B cell (primary cell): ENCODE data around the gene PRPS1. TPM values are rescaled to one million over a fixed set of nuclear protein-coding genes. Genes with fewer than 3 reads are reported as not detected.

ENCODE experiments used
- ATAC-seq: fragments of 200-7000 bp; cut with Tn5 transposase; one replicate; pipeline ENCODE4 v1.10.0; 2021; ENCODE audit warnings: low read depth, mild to moderate bottlenecking, moderate number of reproducible peaks, moderate library complexity
- CTCF ChIA-PET: fragments of 350-600 bp; sonication (Branson Sonifier 250); formaldehyde crosslinking; loops from one replicate; lab custom pipeline; 2021; ENCODE audit warnings: antibody characterized with exemption, inconsistent platforms; lab: Charles Lee
- POLR2A ChIA-PET: fragments of 350-600 bp; sonication (Branson Sonifier 250); formaldehyde crosslinking; loops from one replicate; lab custom pipeline; 2021; ENCODE audit warnings: antibody characterized with exemption; lab: Charles Lee
- DNase-seq: peaks from one replicate; pipeline ENCODE4 v3.0.0; 2013
- H2AFZ ChIP-seq: 2 replicates; pipeline ENCODE4 v1.6.1; 2012; ENCODE audit warnings: mild to moderate bottlenecking, low read depth, low read length; ENCODE audit not compliant: insufficient read depth, poor library complexity, severe bottlenecking
- H3K27ac ChIP-seq, 2 donors: 1 replicate in 1 of 2; 2 replicates in 1 of 2; pipeline ENCODE4 v1.5.1; 2012 to 2013; ENCODE audit warnings: low read length in 2 of 2, mild to moderate bottlenecking in 2 of 2, moderate library complexity in 1 of 2
- H3K27me3 ChIP-seq, 4 experiments: fragments of 200-600 bp in 1 of 4; sonication (generic) in 1 of 4; replicated peaks in 1 of 4; 1 replicate in 2 of 4; 2 replicates in 2 of 4; pipeline versions ENCODE4 v1.6.1 to v1.7.0; 2013 to 2016; ENCODE audit warnings: low read length in 3 of 4, mild to moderate bottlenecking in 2 of 4, mixed read lengths in 1 of 4, moderate library complexity in 1 of 4; ENCODE audit not compliant: insufficient read depth in 4 of 4, control insufficient read depth in 3 of 4; ENCODE audit errors: control extremely low read depth in 1 of 4
- H3K36me3 ChIP-seq, 2 experiments: replicated peaks in 1 of 2; 1 replicate in 1 of 2; 2 replicates in 1 of 2; pipeline versions ENCODE4 v1.6.1 to v1.7.1; 2013; ENCODE audit warnings: low read length in 1 of 2; ENCODE audit not compliant: insufficient read depth in 2 of 2, control insufficient read depth in 1 of 2; ENCODE audit errors: control extremely low read depth in 1 of 2, extremely low read depth in 1 of 2
- H3K4me1 ChIP-seq, 2 donors: fragments of 200-600 bp in 1 of 2; sonication (generic) in 1 of 2; 1 replicate in 1 of 2; 2 replicates in 1 of 2; pipeline versions ENCODE4 v1.5.1 to v1.6.1; 2013 to 2017; ENCODE audit warnings: low read length in 2 of 2; ENCODE audit not compliant: control insufficient read depth in 2 of 2, insufficient read depth in 2 of 2
- H3K4me2 ChIP-seq: replicated peaks from 2 replicates; pipeline ENCODE3; 2012; ENCODE audit warnings: mild to moderate bottlenecking, low read depth, low read length; ENCODE audit not compliant: poor library complexity, severe bottlenecking
- H3K4me3 ChIP-seq, 5 experiments: fragments of 200-600 bp in 1 of 5; sonication (generic) in 1 of 5; 1 replicate in 3 of 5; 2 replicates in 2 of 5; pipeline versions ENCODE4 v1.5.1 to v1.7.0; 2011 to 2016; ENCODE audit warnings: low read length in 4 of 5, mild to moderate bottlenecking in 4 of 5, low read depth in 2 of 5, control low read depth in 1 of 5, moderate library complexity in 1 of 5; ENCODE audit not compliant: insufficient read depth in 1 of 5; ENCODE audit errors: control extremely low read depth in 1 of 5, extremely low read depth in 1 of 5
- H3K79me2 ChIP-seq: fragments of 200-600 bp; sonication (generic); one replicate; pipeline ENCODE4 v1.6.0; 2016; ENCODE audit warnings: low read length; ENCODE audit not compliant: control insufficient read depth, insufficient read depth
- H3K9ac ChIP-seq: fragments of 200-600 bp; sonication (generic); 2 replicates; pipeline ENCODE4 v1.6.1; 2017; ENCODE audit warnings: mild to moderate bottlenecking, low read length, moderate library complexity
- H3K9me3 ChIP-seq, 3 donors: one replicate each; pipeline versions ENCODE4 v1.6.1 to v1.7.1; 2013; ENCODE audit warnings: low read length in 2 of 3; ENCODE audit not compliant: control insufficient read depth in 2 of 3, insufficient read depth in 1 of 3; ENCODE audit errors: control extremely low read depth in 1 of 3
- H4K20me1 ChIP-seq: 2 replicates; pipeline ENCODE4 v1.6.0; 2012; ENCODE audit warnings: mild to moderate bottlenecking, low read length; ENCODE audit not compliant: insufficient read depth, control insufficient read depth, poor library complexity, severe bottlenecking
- H3K27ac Mint-ChIP-seq: one replicate; pipeline ENCODE4 v1.8.0; 2021; ENCODE audit warnings: mixed read lengths
- H3K27me3 Mint-ChIP-seq: one replicate; pipeline ENCODE4 v1.8.0; 2021; ENCODE audit warnings: mixed read lengths
- H3K4me1 Mint-ChIP-seq: one replicate; pipeline ENCODE4 v1.8.0; 2021; ENCODE audit warnings: mixed read lengths
- H3K4me3 Mint-ChIP-seq: one replicate; pipeline ENCODE4 v1.8.0; 2021; ENCODE audit warnings: mixed read lengths
- H3K9me3 Mint-ChIP-seq: one replicate; pipeline ENCODE4 v1.8.0; 2022; ENCODE audit warnings: mixed read lengths; ENCODE audit not compliant: insufficient read depth
- EZH2 ChIP-seq: IDR thresholded peaks from 2 replicates; pipeline ENCODE4 v1.6.1; 2012; ENCODE audit warnings: borderline replicate concordance, low read depth, mild to moderate bottlenecking, moderate library complexity, low read length; ENCODE audit not compliant: insufficient read depth, poor library complexity, severe bottlenecking
- WGBS: methylation state at CpG from one replicate; pipeline ENCODE4 v1.1.5; 2013; ENCODE audit warnings: missing lambda C conversion rate; ENCODE audit not compliant: insufficient coverage; 5-methylcytosine and 5-hydroxymethylcytosine counted together
- intact Hi-C: fragments of 100-400 bp; cut with micrococcal nuclease; formaldehyde crosslinking; loops from one replicate; pipeline ENCODE4 v1.10.0; 2022
- polyA plus RNA-seq: library from polyadenylated mRNA; depleted of rRNA; stranded (reverse); fragments of >200 nt; gene quantifications from 2 replicates; pipeline ENCODE4 v1.2.3, GENCODE V29; 2012
- total RNA-seq, 2 donors: library from RNA; stranded (reverse); fragments of 120-200 nt in 1 of 2; gene quantifications; 1 replicate in 1 of 2; 2 replicates in 1 of 2; pipeline versions ENCODE4 v1.2.3 to v1.2.4, GENCODE V29; 2013 to 2022
- TF ChIP-seq, protein P1 (sequence below): fragments of 200-600 bp; IDR thresholded peaks from one replicate; pipeline ENCODE4 v1.8.0; 2022; ENCODE audit warnings: antibody characterized with exemption, mild to moderate bottlenecking

The PRPS1 gene
- total and polyA plus RNA-seq, 2 donors (not counting 1 experiment from before 2014, with no cell fraction given), result 42.2 to 52.1 TPM

DNA sequence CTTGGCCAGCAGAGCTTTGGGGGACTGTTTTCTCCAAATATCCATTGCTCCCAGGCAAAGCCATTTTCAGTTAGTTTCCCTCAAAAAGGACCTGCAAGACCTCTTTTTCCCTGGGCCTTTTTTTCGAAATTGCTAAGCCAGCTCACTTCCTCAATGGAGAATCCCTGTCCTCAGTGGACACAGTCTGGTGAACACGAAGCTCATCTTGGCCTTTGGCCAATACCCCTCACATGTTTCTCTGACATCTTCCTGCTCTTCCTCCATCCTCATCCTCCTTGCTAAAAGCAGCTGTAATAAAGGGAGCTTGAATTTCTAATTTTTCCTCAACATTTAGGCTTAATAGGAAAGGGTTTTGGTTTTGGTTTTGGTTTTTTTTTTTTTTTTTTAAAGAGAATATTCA lies 17.6 kb upstream of the PRPS1 start:
- Histone ChIP-seq H4K20me1 (no peaks in the 10 kb centered on the region), H3K4me1 (no peaks in the 10 kb centered on the region), H3K79me2 (no peaks in the 10 kb centered on the region), H3K36me3 (no peaks in the 10 kb centered on the region), H3K9me3 (no peaks in the 10 kb centered on the region), H3K27me3 (no peaks in the 10 kb centered on the region), H3K27ac (no peak overlapping the region), H3K9ac (no peak overlapping the region), H3K4me2 (no peak overlapping the region), H3K4me3 (no peak overlapping the region), H2AFZ (no peak overlapping the region)
- ChIA-PET POLR2A (no interaction called here), CTCF (no interaction called here)
- Mint-ChIP-seq H3K9me3 (no peaks in the 10 kb centered on the region), H3K27me3 (no peaks in the 10 kb centered on the region), H3K4me3 (no peak overlapping the region), H3K4me1 (no peaks in the 10 kb centered on the region), H3K27ac (no peak overlapping the region)
- intact Hi-C loops, result no loop called here
- no peak for ATAC-seq
- WGBS, result 60% methylated on average over 1 of the region's 2 CpGs
- TF ChIP-seq, protein P1, sequence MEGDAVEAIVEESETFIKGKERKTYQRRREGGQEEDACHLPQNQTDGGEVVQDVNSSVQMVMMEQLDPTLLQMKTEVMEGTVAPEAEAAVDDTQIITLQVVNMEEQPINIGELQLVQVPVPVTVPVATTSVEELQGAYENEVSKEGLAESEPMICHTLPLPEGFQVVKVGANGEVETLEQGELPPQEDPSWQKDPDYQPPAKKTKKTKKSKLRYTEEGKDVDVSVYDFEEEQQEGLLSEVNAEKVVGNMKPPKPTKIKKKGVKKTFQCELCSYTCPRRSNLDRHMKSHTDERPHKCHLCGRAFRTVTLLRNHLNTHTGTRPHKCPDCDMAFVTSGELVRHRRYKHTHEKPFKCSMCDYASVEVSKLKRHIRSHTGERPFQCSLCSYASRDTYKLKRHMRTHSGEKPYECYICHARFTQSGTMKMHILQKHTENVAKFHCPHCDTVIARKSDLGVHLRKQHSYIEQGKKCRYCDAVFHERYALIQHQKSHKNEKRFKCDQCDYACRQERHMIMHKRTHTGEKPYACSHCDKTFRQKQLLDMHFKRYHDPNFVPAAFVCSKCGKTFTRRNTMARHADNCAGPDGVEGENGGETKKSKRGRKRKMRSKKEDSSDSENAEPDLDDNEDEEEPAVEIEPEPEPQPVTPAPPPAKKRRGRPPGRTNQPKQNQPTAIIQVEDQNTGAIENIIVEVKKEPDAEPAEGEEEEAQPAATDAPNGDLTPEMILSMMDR, result no peak
- no peak for TF ChIP-seq EZH2
- no peak for DNase-seq

DNA sequence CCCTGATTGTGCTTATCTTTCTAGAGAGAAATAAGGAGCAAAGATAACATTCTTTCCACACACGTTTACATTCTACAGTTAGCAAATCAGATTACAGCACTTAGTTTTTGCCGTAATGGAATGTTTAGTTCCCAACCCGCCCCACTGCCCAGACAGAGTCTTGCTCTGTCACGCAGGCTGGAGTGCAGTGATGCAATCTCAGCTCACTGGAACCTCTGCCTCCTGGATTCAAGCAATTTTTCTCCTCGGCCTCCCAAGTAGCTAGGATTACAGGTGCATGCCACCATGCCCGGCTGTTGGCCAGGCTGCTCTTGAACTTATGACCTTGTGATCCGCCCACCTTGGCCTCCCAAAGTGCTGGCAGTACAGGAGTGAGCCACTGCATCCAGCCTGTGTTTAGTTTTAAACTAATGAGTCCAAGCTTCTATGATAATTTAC lies 8.4 kb upstream of the PRPS1 start:
- ATAC-seq (no peak), DNase-seq (no peak)
- Histone ChIP-seq H2AFZ (no peak overlapping the region), H4K20me1 (no peaks in the 10 kb centered on the region), H3K9me3 (no peaks in the 10 kb centered on the region), H3K9ac (no peak overlapping the region), H3K4me2 (no peak overlapping the region), H3K27ac (no peak overlapping the region), H3K79me2 (no peaks in the 10 kb centered on the region), H3K27me3 (no peaks in the 10 kb centered on the region), H3K36me3 (no peaks in the 10 kb centered on the region), H3K4me3 (no peak overlapping the region), H3K4me1 (no peaks in the 10 kb centered on the region)
- intact Hi-C loops, result no loop called here
- CTCF ChIA-PET, result no interaction called here
- Mint-ChIP-seq H3K4me1 (no peaks in the 10 kb centered on the region), H3K4me3 (no peak overlapping the region), H3K27me3 (peaks cover 3% of the 10 kb centered on the region), H3K27ac (no peak overlapping the region), H3K9me3 (no peaks in the 10 kb centered on the region)
- WGBS, result 95% methylated on average over 7 of the region's 7 CpGs
- POLR2A ChIA-PET, result no interaction called here
- no peak for TF ChIP-seq EZH2
- TF ChIP-seq, protein P1, result no peak
